Upper lobe of left lung (tissue), 4 donors: ENCODE results near the gene HAP1.

ENCODE experiments used
- CTCF ChIP-seq, 6 experiments: fragments of 450-650 bp in 4 of 6; fragments of 200-600 bp in 2 of 6; sonication (generic) in 2 of 6; IDR thresholded peaks; one replicate each; pipeline ENCODE4 v1.5.1; 2016 to 2019; ENCODE audit warnings: antibody characterized with exemption in 6 of 6
- EP300 ChIP-seq, 4 donors: sonication (generic); formaldehyde crosslinking; IDR thresholded peaks; one replicate each; pipeline ENCODE4 v1.5.1; 2017; ENCODE audit warnings: antibody characterized with exemption in 4 of 4, control low read depth in 2 of 4
- POLR2A ChIP-seq, 4 donors: fragments of 450-650 bp; IDR thresholded peaks; one replicate each; pipeline ENCODE4 v1.5.1; 2016 to 2017; ENCODE audit warnings: antibody characterized with exemption in 4 of 4, mild to moderate bottlenecking in 2 of 4
- POLR2AphosphoS5 ChIP-seq, 2 donors: sonication (generic); formaldehyde crosslinking; IDR thresholded peaks; one replicate each; pipeline ENCODE4 v1.5.1; 2017; ENCODE audit warnings: antibody characterized with exemption in 2 of 2

GRCh38 chr17:41718287-41718645, 16.2 kb downstream of the HAP1 start:
- TF ChIP-seq POLR2A (IDR thresholded peaks at IDR 0.05): no peak
- TF ChIP-seq CTCF (IDR thresholded peaks at IDR 0.05): no peak
- TF ChIP-seq POLR2AphosphoS5 (IDR thresholded peaks at IDR 0.05): no peak
- no peak for TF ChIP-seq EP300 (IDR thresholded peaks at IDR 0.05)
